Upper lobe of left lung (tissue), 6 donors: ENCODE measurements around the gene PNPLA2. TPM values are rescaled to one million over a fixed set of nuclear protein-coding genes. Genes with fewer than 3 reads are reported as not detected.
A peak's percentile ranks its signal among the peaks of the same experiment; 100 is the strongest.

Source experiments
- ATAC-seq, 2 donors: fragments of 200-7000 bp; cut with Tn5 transposase; one replicate each; pipeline ENCODE4 v1.9.1; 2022; ENCODE audit warnings: mild to moderate bottlenecking in 2 of 2, moderate library complexity in 2 of 2; ENCODE audit not compliant: low FRiP score in 2 of 2
- DNase-seq, 2 donors: peaks; one replicate each; pipeline ENCODE4 v3.0.0-alpha.2; 2019 to 2020
- H3K27ac ChIP-seq, 4 donors: fragments of 200-600 bp; sonication (generic); one replicate each; pipeline ENCODE4 v1.5.1; 2016 to 2019
- H3K27me3 ChIP-seq, 4 donors: fragments of 200-600 bp; sonication (generic); one replicate each; pipeline ENCODE4 v1.5.1; 2017 to 2019
- H3K36me3 ChIP-seq, 4 donors: fragments of 200-600 bp; sonication (generic); one replicate each; pipeline ENCODE4 v1.5.1; 2016 to 2019
- H3K4me1 ChIP-seq, 4 donors: fragments of 200-600 bp; sonication (generic); one replicate each; pipeline ENCODE4 v1.5.1; 2018 to 2019
- H3K4me3 ChIP-seq, 4 donors: fragments of 200-600 bp; sonication (generic); one replicate each; pipeline ENCODE4 v1.5.1; 2017 to 2019; ENCODE audit warnings: mild to moderate bottlenecking in 2 of 4, moderate library complexity in 1 of 4
- H3K9me3 ChIP-seq, 4 donors: fragments of 200-600 bp; sonication (generic); one replicate each; pipeline ENCODE4 v1.5.1; 2018 to 2019
- EP300 ChIP-seq, 4 donors: sonication (generic); formaldehyde crosslinking; IDR thresholded peaks; one replicate each; pipeline ENCODE4 v1.5.1; 2017; ENCODE audit warnings: antibody characterized with exemption in 4 of 4, control low read depth in 2 of 4
- POLR2A ChIP-seq, 4 donors: fragments of 450-650 bp; IDR thresholded peaks; one replicate each; pipeline ENCODE4 v1.5.1; 2016 to 2017; ENCODE audit warnings: antibody characterized with exemption in 4 of 4, mild to moderate bottlenecking in 2 of 4
- POLR2AphosphoS5 ChIP-seq, 2 donors: sonication (generic); formaldehyde crosslinking; IDR thresholded peaks; one replicate each; pipeline ENCODE4 v1.5.1; 2017; ENCODE audit warnings: antibody characterized with exemption in 2 of 2
- WGBS, 2 donors: methylation state at CpG; one replicate each; pipeline ENCODE4 v1.1.5; 2017 to 2018; 5-methylcytosine and 5-hydroxymethylcytosine counted together
- total RNA-seq, 6 donors: library from RNA; depleted of rRNA in 4 of 6; stranded (reverse); fragments of >200 nt in 4 of 6; gene quantifications; one replicate each; pipeline versions ENCODE4 v1.1.0 to v1.2.1, GENCODE V29; 2016 to 2021
- TF ChIP-seq, protein P1 (sequence below), 6 experiments: fragments of 450-650 bp in 4 of 6; fragments of 200-600 bp in 2 of 6; sonication (generic) in 2 of 6; IDR thresholded peaks; one replicate each; pipeline ENCODE4 v1.5.1; 2016 to 2019; ENCODE audit warnings: antibody characterized with exemption in 6 of 6
- donor health status: DM: no; HTN: no; CAD: no; lungs with moderate emphysema.
- donor health status: DM: no; HTN: yes; CAD: no; lungs with severe emphysema.

Gene PNPLA2
- total RNA-seq, 6 donors from 2014 or later, result 74.5 to 303 (median 164) TPM

DNA sequence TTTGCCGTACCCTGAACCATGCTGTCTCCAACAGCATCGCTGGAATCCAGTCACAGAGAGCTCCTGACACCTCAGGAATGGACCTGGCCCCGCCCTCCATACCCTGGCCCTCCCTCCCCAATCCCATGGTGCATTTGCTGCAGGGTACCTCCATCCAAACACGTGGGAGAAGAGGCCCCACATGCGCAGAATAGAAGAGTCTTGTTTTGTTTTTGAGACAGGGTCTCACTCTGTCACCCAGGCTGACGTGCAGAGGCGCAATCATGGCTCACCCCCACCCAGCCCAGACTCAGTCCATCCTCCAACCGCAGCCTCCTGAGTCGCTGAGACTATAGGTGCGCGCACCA is 2.3 kb upstream of the PNPLA2 start:
- Histone ChIP-seq H3K27me3 (no peaks in the 10 kb centered on the region), H3K4me3 (no peak overlapping the region), H3K36me3 (peaks cover 0 to 41% (median 22%) of the 10 kb centered on the region in 4 donors), H3K4me1 (peaks cover 22 to 31% (median 24%) of the 10 kb centered on the region in 4 donors), H3K9me3 (no peaks in the 10 kb centered on the region), H3K27ac (no peak overlapping the region)
- TF ChIP-seq, protein P1, sequence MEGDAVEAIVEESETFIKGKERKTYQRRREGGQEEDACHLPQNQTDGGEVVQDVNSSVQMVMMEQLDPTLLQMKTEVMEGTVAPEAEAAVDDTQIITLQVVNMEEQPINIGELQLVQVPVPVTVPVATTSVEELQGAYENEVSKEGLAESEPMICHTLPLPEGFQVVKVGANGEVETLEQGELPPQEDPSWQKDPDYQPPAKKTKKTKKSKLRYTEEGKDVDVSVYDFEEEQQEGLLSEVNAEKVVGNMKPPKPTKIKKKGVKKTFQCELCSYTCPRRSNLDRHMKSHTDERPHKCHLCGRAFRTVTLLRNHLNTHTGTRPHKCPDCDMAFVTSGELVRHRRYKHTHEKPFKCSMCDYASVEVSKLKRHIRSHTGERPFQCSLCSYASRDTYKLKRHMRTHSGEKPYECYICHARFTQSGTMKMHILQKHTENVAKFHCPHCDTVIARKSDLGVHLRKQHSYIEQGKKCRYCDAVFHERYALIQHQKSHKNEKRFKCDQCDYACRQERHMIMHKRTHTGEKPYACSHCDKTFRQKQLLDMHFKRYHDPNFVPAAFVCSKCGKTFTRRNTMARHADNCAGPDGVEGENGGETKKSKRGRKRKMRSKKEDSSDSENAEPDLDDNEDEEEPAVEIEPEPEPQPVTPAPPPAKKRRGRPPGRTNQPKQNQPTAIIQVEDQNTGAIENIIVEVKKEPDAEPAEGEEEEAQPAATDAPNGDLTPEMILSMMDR (IDR thresholded peaks at IDR 0.05), result no peak
- TF ChIP-seq POLR2A (IDR thresholded peaks at IDR 0.05), result no peak
- no peak for TF ChIP-seq EP300 (IDR thresholded peaks at IDR 0.05)
- no peak for TF ChIP-seq POLR2AphosphoS5 (IDR thresholded peaks at IDR 0.05)
- no peak for ATAC-seq
- no peak for DNase-seq
- WGBS, 2 donors, result 78 to 80% methylated on average over 11 of the region's 11 CpGs

DNA sequence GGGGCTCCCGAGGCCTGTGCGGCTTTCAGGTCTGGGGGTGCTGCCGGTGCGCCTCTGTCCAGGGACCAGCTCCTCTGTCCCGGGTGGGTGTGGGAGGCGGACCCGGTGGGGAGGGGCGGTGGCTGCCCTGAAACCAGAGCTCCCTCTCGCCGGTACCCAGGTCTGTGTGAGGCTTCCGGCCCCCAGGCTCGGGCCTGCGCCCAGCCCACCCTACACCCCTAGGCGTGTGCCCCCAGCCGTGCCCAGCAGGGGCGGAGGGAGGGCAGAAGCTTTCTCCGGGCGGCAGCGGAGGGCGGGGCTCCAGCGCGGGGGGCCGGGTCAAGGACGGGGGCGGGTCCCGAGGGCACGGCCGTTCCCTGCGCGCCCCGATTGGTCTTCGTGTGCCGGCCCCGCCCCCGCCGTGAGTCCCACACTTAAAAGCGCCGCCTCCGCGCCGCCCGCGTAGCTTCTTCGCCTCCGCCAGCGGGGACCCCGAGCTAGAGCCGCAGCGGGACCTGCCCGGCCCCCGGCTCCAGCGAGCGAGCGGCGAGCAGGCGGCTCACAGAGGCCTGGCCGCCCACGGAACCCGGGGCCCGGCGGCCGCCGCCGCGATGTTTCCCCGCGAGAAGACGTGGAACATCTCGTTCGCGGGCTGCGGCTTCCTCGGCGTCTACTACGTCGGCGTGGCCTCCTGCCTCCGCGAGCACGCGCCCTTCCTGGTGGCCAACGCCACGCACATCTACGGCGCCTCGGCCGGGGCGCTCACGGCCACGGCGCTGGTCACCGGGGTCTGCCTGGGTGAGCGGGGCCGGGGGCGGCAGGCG is 616 bp downstream of the PNPLA2 start:
- no peaks in the 10 kb centered on the region for H3K9me3 ChIP-seq
- peak overlapping the region; percentile 96 to 100 (median 98) for H3K27ac ChIP-seq
- ATAC-seq (peak; percentile 91 to 95), DNase-seq (peak; percentile 96 to 99)
- peak overlapping the region; percentile 67 to 99 (median 88) for H3K4me3 ChIP-seq
- H3K27me3 ChIP-seq, result no peaks in the 10 kb centered on the region
- peaks cover 28 to 47% (median 34%) of the 10 kb centered on the region in 4 donors for H3K4me1 ChIP-seq
- H3K36me3 ChIP-seq, result peaks cover 12 to 43% (median 19%) of the 10 kb centered on the region in 4 donors
- TF ChIP-seq, protein P1 (IDR thresholded peaks at IDR 0.05), result peak; percentile 16 to 83 (median 66)
- TF ChIP-seq EP300 (IDR thresholded peaks at IDR 0.05), result no peak
- peak in 3 of 4 donors; percentile 88 to 96 (median 95) for TF ChIP-seq POLR2A (IDR thresholded peaks at IDR 0.05)
- TF ChIP-seq POLR2AphosphoS5 (IDR thresholded peaks at IDR 0.05), result peak; percentile 65 to 91
- 1% methylated on average over 32 of the region's 96 CpGs; no CpG with 5 or more reads in 1 of the 2 donors for WGBS, 2 donors

DNA sequence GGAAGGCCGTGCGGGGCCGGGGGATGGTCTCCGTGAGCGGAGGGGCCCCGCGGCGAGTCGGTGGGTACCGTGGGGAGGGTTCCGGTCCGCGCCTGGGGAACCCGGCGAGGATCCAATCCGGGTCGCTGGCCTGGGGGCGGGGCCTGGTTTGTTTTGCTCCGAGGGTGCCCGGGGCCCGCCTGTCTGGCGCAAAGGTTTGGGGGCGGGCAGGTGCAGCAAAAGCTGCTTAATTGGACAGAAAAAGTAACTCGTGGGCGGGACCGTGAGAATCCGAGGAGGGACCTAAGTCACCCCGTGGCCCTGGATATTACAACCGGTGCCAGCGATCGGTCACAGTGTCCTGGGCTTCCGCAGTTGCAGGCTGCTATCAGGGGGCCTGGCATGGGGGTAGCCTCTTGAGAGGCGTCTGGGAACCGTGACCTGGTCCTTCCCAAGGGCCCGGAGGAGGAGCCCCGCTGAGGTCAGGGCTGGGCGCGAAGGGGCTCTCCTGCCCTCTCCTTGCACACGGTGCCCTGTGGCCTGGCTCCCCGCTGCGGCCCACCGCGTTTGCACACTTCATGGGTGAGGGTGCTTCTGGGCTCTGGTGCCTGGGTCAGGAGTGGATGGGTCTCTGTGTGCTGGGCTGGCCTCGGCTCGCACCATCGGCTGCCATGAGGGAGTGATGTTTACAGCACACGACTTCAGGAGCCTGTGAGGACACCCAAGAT is 1.4 kb downstream of the PNPLA2 start:
- peak; percentile 96 to 98 for DNase-seq
- peak overlapping the region; percentile 96 to 100 (median 98) for H3K27ac ChIP-seq
- peaks cover 30 to 54% (median 38%) of the 10 kb centered on the region in 4 donors for H3K4me1 ChIP-seq
- no peaks in the 10 kb centered on the region for H3K9me3 ChIP-seq
- H3K4me3 ChIP-seq, result peak overlapping the region; percentile 67 to 99 (median 88)
- no peaks in the 10 kb centered on the region for H3K27me3 ChIP-seq
- TF ChIP-seq, protein P1 (IDR thresholded peaks at IDR 0.05), result no peak
- TF ChIP-seq POLR2AphosphoS5 (IDR thresholded peaks at IDR 0.05) (peak; percentile 2 to 75), POLR2A (IDR thresholded peaks at IDR 0.05) (peak in 3 of 4 donors; percentile 26 to 70 (median 48)), EP300 (IDR thresholded peaks at IDR 0.05) (no peak)
- peak; percentile 76 to 81 for ATAC-seq
- peaks cover 19 to 45% (median 25%) of the 10 kb centered on the region in 4 donors for H3K36me3 ChIP-seq
- WGBS, 2 donors, result 0 to 4% methylated on average over 4 to 26 of the region's 47 CpGs

DNA sequence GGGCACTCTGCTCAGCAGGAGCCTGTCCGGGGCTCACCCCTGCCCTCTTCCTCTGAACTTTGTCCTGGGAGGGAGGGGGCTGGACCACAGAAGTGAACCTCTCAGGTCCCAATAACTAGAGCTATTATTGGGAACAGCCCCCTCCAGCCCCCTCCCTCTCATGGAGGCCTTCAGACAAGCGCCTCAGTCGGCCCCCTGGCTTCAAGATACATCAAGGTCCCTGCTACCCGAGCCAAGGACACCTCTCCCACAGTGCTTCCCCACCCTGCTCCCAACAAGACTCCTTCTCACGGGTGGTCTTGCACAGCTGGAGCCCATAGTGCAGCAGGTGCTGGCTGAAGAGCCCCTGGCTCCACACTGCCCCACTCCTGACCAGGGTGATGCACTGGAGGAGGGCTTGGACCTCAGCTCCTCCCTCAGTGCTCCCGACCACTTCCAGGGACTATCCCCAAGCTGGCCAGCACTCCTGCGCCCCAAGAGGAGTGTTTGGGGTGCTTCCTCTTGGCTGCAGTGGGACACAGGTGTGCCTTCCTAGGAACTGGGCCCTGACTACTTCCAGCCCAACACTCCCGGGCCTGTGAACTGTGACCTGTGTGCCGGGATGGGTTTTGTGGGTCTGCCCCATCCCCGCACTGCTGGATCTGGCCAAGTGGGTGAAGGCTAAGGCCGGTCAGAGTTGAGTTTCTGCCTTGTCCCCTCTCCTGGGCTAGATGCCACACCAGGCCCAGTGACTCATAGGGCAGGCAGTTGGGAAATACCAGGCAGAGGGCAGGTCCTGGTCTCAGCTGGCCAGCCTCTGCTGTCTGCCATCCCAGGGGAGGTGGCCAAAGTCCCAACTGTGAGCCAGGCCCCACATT is 2.2 kb downstream of the PNPLA2 start:
- WGBS, 2 donors, result 42 to 75% methylated on average over 4 to 11 of the region's 11 CpGs
- TF ChIP-seq, protein P1 (IDR thresholded peaks at IDR 0.05), result peak in 1 of 6 experiments; percentile 36
- peak; percentile 67 to 77 for TF ChIP-seq POLR2AphosphoS5 (IDR thresholded peaks at IDR 0.05)
- peak in 1 of 4 donors; percentile 48 for TF ChIP-seq POLR2A (IDR thresholded peaks at IDR 0.05)
- no peak for TF ChIP-seq EP300 (IDR thresholded peaks at IDR 0.05)
- H3K9me3 ChIP-seq, result no peaks in the 10 kb centered on the region
- peak; percentile 49 to 82 for ATAC-seq
- peak overlapping the region; percentile 96 to 100 (median 98) for H3K27ac ChIP-seq
- H3K4me1 ChIP-seq, result peaks cover 38 to 62% (median 46%) of the 10 kb centered on the region in 4 donors
- peaks cover 20 to 43% (median 29%) of the 10 kb centered on the region in 4 donors for H3K36me3 ChIP-seq
- peak; percentile 57 to 95 for DNase-seq
- no peaks in the 10 kb centered on the region for H3K27me3 ChIP-seq
- peak overlapping the region; percentile 67 to 99 (median 88) for H3K4me3 ChIP-seq
